Measurements from ENCODE around the gene MAP2.

- TF ChIP-seq POLR2A (IDR thresholded peaks at IDR 0.05) (no peak), CTCF (IDR thresholded peaks at IDR 0.05) (no peak)
Measured at GRCh38 chr2:209614690-209615369, 191.0 kb downstream of the MAP2 start.

Measured in heart left ventricle (tissue), 13 donors.